K562 (cell line): Measurements from ENCODE around the gene SPINT2. TPM values are rescaled to one million over a fixed set of nuclear protein-coding genes. Genes with fewer than 3 reads are reported as not detected.

Experiments
- ATAC-seq: fragments of 200-7000 bp; cut with Tn5 transposase; 3 replicates; pipeline ENCODE4 v1.9.1; 2020; ENCODE audit warnings: moderate library complexity
- BruUV-seq: library from RNA; stranded (reverse); fragments of 400-500 nt; replicated peaks from 2 replicates; lab custom pipeline; 2021; lab: Mats Ljungman, UMichigan
- CTCF ChIA-PET: fragments of 300-600 bp; formaldehyde crosslinking; extraction: SDS; loops from one replicate; lab custom pipeline; 2021; ENCODE audit warnings: low intra/inter-chr PET ratio; lab: Yijun Ruan, JAX
- POLR2A ChIA-PET: fragments of 300-600, 350-650 bp; sonication (Branson Sonifier 250); formaldehyde crosslinking; extraction: SDS; loops from one replicate; lab custom pipeline; 2021; ENCODE audit warnings: antibody characterized with exemption, inconsistent platforms; lab: Yijun Ruan, JAX
- DNase-seq, 4 experiments: peaks; one replicate each; pipeline versions ENCODE4 v3.0.0 to v3.0.0-alpha.2; 2011 to 2018; ENCODE audit warnings: low spot score in 3 of 4, mixed read lengths in 3 of 4; ENCODE audit errors: extremely low read depth in 1 of 4
- FAIRE-seq: peaks from 2 replicates; lab custom pipeline; 2011; peaks lifted over from hg19 to GRCh38; lab: Jason Lieb, UNC
- H2AFZ ChIP-seq: 2 replicates; pipeline ENCODE4 v1.6.0; 2011; ENCODE audit warnings: low read depth, low read length, control low read depth, inconsistent platforms
- H3K27ac ChIP-seq: fragments of 200-600 bp; 3 replicates; pipeline ENCODE4 v1.8.0; 2011; ENCODE audit warnings: low read depth, mild to moderate bottlenecking, control low read depth, inconsistent platforms, low read length, moderate library complexity, mixed read lengths; ENCODE audit errors: extremely low read depth
- H3K27me3 ChIP-seq, 2 experiments: fragments of 300-600 bp in 1 of 2; 2 replicates in 1 of 2; 3 replicates in 1 of 2; pipeline versions ENCODE4 v1.6.0 to v1.8.0; 2011; ENCODE audit warnings: inconsistent platforms in 2 of 2, low read length in 2 of 2, mild to moderate bottlenecking in 1 of 2, mixed read lengths in 1 of 2, moderate library complexity in 1 of 2; ENCODE audit not compliant: control insufficient read depth in 2 of 2, insufficient read depth in 2 of 2
- H3K36me3 ChIP-seq: fragments of 300-600 bp; 3 replicates; pipeline ENCODE4 v1.8.0; 2011; ENCODE audit warnings: mild to moderate bottlenecking, low read length, inconsistent platforms; ENCODE audit not compliant: control insufficient read depth, insufficient read depth
- H3K4me1 ChIP-seq, 2 experiments: fragments of 200-600 bp in 1 of 2; replicated peaks in 1 of 2; 2 replicates in 1 of 2; 3 replicates in 1 of 2; pipeline versions ENCODE4 v1.5.1 to v1.8.0; 2011; ENCODE audit warnings: inconsistent platforms in 2 of 2, low read length in 2 of 2, mild to moderate bottlenecking in 1 of 2, mixed read lengths in 1 of 2, moderate library complexity in 1 of 2; ENCODE audit not compliant: control insufficient read depth in 2 of 2, insufficient read depth in 2 of 2
- H3K4me2 ChIP-seq: 2 replicates; pipeline ENCODE4 v1.6.1; 2011; ENCODE audit warnings: low read length, control low read depth, inconsistent platforms, mixed read lengths; ENCODE audit not compliant: insufficient read depth
- H3K4me3 ChIP-seq: fragments of 200-600 bp; sonication (generic), shearing (Covaris generic); 2 replicates; pipeline ENCODE4 v1.5.1; 2016; ENCODE audit warnings: control low read depth, inconsistent platforms
- H3K79me2 ChIP-seq: fragments of 200-600 bp; 3 replicates; pipeline ENCODE4 v1.8.0; 2011; ENCODE audit warnings: low read length, inconsistent platforms; ENCODE audit not compliant: control insufficient read depth, insufficient read depth
- H3K9ac ChIP-seq, 2 experiments: 2 replicates each; pipeline versions ENCODE4 v1.6.0 to v1.6.1; 2011; ENCODE audit warnings: low read depth in 2 of 2, low read length in 2 of 2, control low read depth in 1 of 2, inconsistent platforms in 1 of 2, mild to moderate bottlenecking in 1 of 2, mixed read lengths in 1 of 2; ENCODE audit not compliant: insufficient read depth in 1 of 2
- H3K9me1 ChIP-seq: one replicate; pipeline ENCODE4 v1.6.0; 2011; ENCODE audit warnings: inconsistent platforms, mild to moderate bottlenecking, low read length, moderate library complexity; ENCODE audit not compliant: control insufficient read depth, insufficient read depth
- H3K9me3 ChIP-seq: replicated peaks from 2 replicates; pipeline ENCODE4 v1.5.1; 2011; ENCODE audit warnings: low read depth, low read length, inconsistent platforms; ENCODE audit not compliant: control insufficient read depth, insufficient read depth
- H4K20me1 ChIP-seq: replicated peaks from 2 replicates; pipeline ENCODE4 v1.6.1; 2011; ENCODE audit warnings: low read length, inconsistent platforms, mixed read lengths; ENCODE audit not compliant: control insufficient read depth, insufficient read depth
- ATF1 ChIP-seq, 2 experiments: fragments of 450-650 bp in 1 of 2; IDR thresholded peaks; 2 replicates each; pipeline ENCODE4 v1.6.1; 2016; ENCODE audit warnings: missing compliant biosample characterization in 1 of 2, missing genetic modification characterization in 1 of 2
- HIVEP1 ChIP-seq: fragments of 250-450 bp; sonication (Bioruptor Pico); IDR thresholded peaks from 2 replicates; pipeline ENCODE4 v1.4.0; 2020; ENCODE audit warnings: mild to moderate bottlenecking
- HLTF ChIP-seq: fragments of 450-650 bp; IDR thresholded peaks from 2 replicates; pipeline ENCODE4 v1.6.1; 2016
- MNT ChIP-seq, 2 experiments: fragments of 450-650 bp; conservative IDR thresholded peaks; 2 replicates each; pipeline ENCODE4 v1.6.1; 2017; ENCODE audit warnings: mild to moderate bottlenecking in 2 of 2, moderate library complexity in 2 of 2
- MTA2 ChIP-seq: fragments of 450-650 bp; IDR thresholded peaks from 2 replicates; pipeline ENCODE4 v1.6.1; 2016; ENCODE audit warnings: low read depth
- NCOA4 ChIP-seq: fragments of 450-650 bp; IDR thresholded peaks from 2 replicates; pipeline ENCODE4 v1.6.1; 2018; ENCODE audit warnings: mild to moderate bottlenecking; ENCODE audit not compliant: partially characterized antibody
- ZNF197 ChIP-seq: fragments of 200-800 bp; sonication (Bioruptor generic); IDR thresholded peaks from 2 replicates; pipeline ENCODE4 v1.6.1; 2016; ENCODE audit warnings: low read depth, missing genetic modification characterization, missing compliant biosample characterization
- WGBS: fragments of 100-300 bp; shearing (Covaris generic); methylation state at CpG from one replicate; pipeline ENCODE4 v1.1.6; 2016; ENCODE audit warnings: low coverage, mixed read lengths; ENCODE audit not compliant: insufficient coverage; ENCODE audit errors: missing lambda C conversion rate; 5-methylcytosine and 5-hydroxymethylcytosine counted together
- in situ Hi-C: fragments of 300-500 bp; cut with MboI; formaldehyde crosslinking; loops from 4 replicates; pipeline ENCODE4 v1.15.0; 2018; ENCODE audit warnings: inconsistent platforms, mixed read lengths
- intact Hi-C: fragments of 100-400 bp; cut with micrococcal nuclease; formaldehyde crosslinking; loops from 2 replicates; pipeline ENCODE4 v1.14.2; 2022
- polyA plus RNA-seq, 8 experiments: library from polyadenylated mRNA; depleted of rRNA in 4 of 8; stranded (reverse) in 5 of 8; unstranded in 3 of 8; fragments of >200 nt; fragmentation: Nextera tagmentation in 2 of 8; fragmentation: Illumina TruSeq in 1 of 8; extraction: Ambion mirVana in 2 of 8; extraction: Trizol in 1 of 8; gene quantifications; 2 replicates each; pipeline versions ENCODE4 v1.2.1 to v1.2.3, GENCODE V29; 2011 to 2014; ENCODE audit warnings: inconsistent platforms in 1 of 8, missing spikeins in 1 of 8
- total RNA-seq, 7 experiments: library from RNA; depleted of rRNA in 6 of 7; stranded (reverse); fragments of >200 nt in 6 of 7; fragmentation: Illumina TruSeq in 2 of 7; extraction: Trizol in 2 of 7; gene quantifications; 2 replicates each; pipeline versions ENCODE4 v1.2.1 to v1.2.3, GENCODE V29; 2011 to 2021; ENCODE audit warnings: low replicate concordance in 1 of 7
- TF ChIP-seq, protein P1 (sequence below), 2 experiments: fragments of 450-650 bp in 1 of 2; sonication (generic) in 1 of 2; formaldehyde crosslinking in 1 of 2; IDR thresholded peaks in 1 of 2; conservative IDR thresholded peaks in 1 of 2; 2 replicates each; pipeline versions ENCODE4 v1.6.1 to v1.8.1; 2016 to 2023; ENCODE audit warnings: mild to moderate bottlenecking in 2 of 2, moderate library complexity in 2 of 2, inconsistent platforms in 1 of 2, missing genetic modification reagents in 1 of 2
- TF ChIP-seq, protein P2 (sequence below): fragments of 250-450 bp; sonication (Bioruptor Pico); IDR thresholded peaks from 2 replicates; pipeline ENCODE4 v1.4.0; 2020; ENCODE audit warnings: mild to moderate bottlenecking
- TF ChIP-seq, protein P3 (sequence below): sonication (generic); formaldehyde crosslinking; IDR thresholded peaks from 2 replicates; pipeline ENCODE4 v1.8.0; 2023; ENCODE audit warnings: missing genetic modification reagents, mild to moderate bottlenecking, borderline replicate concordance

Gene SPINT2
- total and polyA plus RNA-seq, 9 of the 15 experiments (the other 6 are each of a cell fraction or from before 2014, with no cell fraction given): 0.65 to 4.5 (median 3.4) TPM

DNA sequence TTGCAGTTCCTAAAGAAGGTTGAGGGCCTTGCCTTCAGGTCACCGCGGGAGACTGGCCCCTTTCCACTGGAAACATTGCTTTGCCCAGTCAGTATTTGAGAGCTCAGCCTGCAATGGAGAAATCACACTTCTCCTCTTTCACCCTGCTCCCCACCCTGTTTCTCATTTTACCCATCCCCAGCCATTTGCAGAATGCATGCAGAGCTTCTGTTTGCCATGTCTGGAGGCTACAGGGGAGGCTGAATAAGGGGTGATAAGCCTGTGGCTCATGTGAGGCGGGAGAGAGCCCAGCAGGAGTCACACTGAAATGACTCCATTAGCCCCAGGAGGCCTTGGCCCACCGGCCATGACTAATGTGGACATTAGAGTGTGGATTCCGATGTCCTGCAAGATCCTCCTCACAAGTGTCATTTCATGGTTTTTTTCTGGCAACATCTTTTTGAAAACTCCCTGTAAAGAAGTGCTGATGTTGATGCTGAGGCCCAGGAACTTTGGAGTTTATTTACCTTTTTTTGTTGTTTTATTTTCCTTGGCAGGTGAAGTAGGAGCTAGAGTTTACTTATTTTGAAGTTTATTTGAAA is 6.3 kb downstream of the SPINT2 start:
- peaks cover 47 to 53% of the 10 kb centered on the region in 2 experiments for H3K4me1 ChIP-seq
- H3K4me3 ChIP-seq: peak overlapping the region; percentile 7; the same call in 1 of the 2 replicates
- peak overlapping the region; percentile 85 for H3K27ac ChIP-seq
- no peaks in the 10 kb centered on the region for H4K20me1 ChIP-seq
- in situ Hi-C loops: no loop called here
- peak overlapping the region; percentile 79 for H2AFZ ChIP-seq
- peak overlapping the region; percentile 73 for H3K4me2 ChIP-seq
- ATAC-seq (peak; percentile 83), FAIRE-seq (peak; percentile 89), DNase-seq (peak; percentile 74 to 92 (median 82))
- no peaks in the 10 kb centered on the region for H3K36me3 ChIP-seq
- intact Hi-C loops: loop anchor here (1.0 to 2.0 kb wide), 2 partner anchors 16 to 46 kb away; no protein-coding TSS in a partner anchor
- ChIA-PET POLR2A (interaction anchor here (0.6 to 1.6 kb wide), 6 partner anchors 10 to 322 kb away, joined by 3 to 13 read pairs (median 4); partner anchors contain the start of gene PSMD8), CTCF (no interaction called here)
- H3K9ac ChIP-seq: peak overlapping the region; percentile 0 to 54; a peak in 3 of 4 replicates
- H3K9me1 ChIP-seq: no peaks in the 10 kb centered on the region
- no TSS peak for BruUV-seq
- no peaks in the 10 kb centered on the region for H3K9me3 ChIP-seq
- H3K79me2 ChIP-seq: no peaks in the 10 kb centered on the region
- no peaks in the 10 kb centered on the region for H3K27me3 ChIP-seq
- WGBS: 2% methylated on average over 5 of the region's 5 CpGs
- TF ChIP-seq, protein P1, sequence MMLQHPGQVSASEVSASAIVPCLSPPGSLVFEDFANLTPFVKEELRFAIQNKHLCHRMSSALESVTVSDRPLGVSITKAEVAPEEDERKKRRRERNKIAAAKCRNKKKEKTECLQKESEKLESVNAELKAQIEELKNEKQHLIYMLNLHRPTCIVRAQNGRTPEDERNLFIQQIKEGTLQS (IDR thresholded peaks at IDR 0.05): no peak
- TF ChIP-seq, protein P1 (CRISPR knock-in tag; conservative IDR thresholded peaks at IDR 0.05): no peak
- TF ChIP-seq MNT (conservative IDR thresholded peaks at IDR 0.05) (no peak; a peak in 1 of 4 replicates), ATF1 (CRISPR knock-in tag; IDR thresholded peaks at IDR 0.05) (no peak), ATF1 (tag; IDR thresholded peaks at IDR 0.05) (no peak), HLTF (0 out of 2 replicates have a peak, but pooled peaks have one; percentile 3), NCOA4 (no peak), MTA2 (no peak), ZNF197 (CRISPR knock-in tag) (peak; percentile 63; the same call in 1 of the 2 replicates), HIVEP1 (CRISPR knock-in tag) (no peak)
- TF ChIP-seq, protein P2, sequence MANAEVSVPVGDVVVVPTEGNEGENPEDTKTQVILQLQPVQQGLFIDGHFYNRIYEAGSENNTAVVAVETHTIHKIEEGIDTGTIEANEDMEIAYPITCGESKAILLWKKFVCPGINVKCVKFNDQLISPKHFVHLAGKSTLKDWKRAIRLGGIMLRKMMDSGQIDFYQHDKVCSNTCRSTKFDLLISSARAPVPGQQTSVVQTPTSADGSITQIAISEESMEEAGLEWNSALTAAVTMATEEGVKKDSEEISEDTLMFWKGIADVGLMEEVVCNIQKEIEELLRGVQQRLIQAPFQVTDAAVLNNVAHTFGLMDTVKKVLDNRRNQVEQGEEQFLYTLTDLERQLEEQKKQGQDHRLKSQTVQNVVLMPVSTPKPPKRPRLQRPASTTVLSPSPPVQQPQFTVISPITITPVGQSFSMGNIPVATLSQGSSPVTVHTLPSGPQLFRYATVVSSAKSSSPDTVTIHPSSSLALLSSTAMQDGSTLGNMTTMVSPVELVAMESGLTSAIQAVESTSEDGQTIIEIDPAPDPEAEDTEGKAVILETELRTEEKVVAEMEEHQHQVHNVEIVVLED (CRISPR knock-in tag): no peak
- TF ChIP-seq, protein P3, sequence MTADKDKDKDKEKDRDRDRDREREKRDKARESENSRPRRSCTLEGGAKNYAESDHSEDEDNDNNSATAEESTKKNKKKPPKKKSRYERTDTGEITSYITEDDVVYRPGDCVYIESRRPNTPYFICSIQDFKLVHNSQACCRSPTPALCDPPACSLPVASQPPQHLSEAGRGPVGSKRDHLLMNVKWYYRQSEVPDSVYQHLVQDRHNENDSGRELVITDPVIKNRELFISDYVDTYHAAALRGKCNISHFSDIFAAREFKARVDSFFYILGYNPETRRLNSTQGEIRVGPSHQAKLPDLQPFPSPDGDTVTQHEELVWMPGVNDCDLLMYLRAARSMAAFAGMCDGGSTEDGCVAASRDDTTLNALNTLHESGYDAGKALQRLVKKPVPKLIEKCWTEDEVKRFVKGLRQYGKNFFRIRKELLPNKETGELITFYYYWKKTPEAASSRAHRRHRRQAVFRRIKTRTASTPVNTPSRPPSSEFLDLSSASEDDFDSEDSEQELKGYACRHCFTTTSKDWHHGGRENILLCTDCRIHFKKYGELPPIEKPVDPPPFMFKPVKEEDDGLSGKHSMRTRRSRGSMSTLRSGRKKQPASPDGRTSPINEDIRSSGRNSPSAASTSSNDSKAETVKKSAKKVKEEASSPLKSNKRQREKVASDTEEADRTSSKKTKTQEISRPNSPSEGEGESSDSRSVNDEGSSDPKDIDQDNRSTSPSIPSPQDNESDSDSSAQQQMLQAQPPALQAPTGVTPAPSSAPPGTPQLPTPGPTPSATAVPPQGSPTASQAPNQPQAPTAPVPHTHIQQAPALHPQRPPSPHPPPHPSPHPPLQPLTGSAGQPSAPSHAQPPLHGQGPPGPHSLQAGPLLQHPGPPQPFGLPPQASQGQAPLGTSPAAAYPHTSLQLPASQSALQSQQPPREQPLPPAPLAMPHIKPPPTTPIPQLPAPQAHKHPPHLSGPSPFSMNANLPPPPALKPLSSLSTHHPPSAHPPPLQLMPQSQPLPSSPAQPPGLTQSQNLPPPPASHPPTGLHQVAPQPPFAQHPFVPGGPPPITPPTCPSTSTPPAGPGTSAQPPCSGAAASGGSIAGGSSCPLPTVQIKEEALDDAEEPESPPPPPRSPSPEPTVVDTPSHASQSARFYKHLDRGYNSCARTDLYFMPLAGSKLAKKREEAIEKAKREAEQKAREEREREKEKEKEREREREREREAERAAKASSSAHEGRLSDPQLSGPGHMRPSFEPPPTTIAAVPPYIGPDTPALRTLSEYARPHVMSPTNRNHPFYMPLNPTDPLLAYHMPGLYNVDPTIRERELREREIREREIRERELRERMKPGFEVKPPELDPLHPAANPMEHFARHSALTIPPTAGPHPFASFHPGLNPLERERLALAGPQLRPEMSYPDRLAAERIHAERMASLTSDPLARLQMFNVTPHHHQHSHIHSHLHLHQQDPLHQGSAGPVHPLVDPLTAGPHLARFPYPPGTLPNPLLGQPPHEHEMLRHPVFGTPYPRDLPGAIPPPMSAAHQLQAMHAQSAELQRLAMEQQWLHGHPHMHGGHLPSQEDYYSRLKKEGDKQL: no peak
